ENCODE results near the gene ZNRF3. TPM values are rescaled to one million over a fixed set of nuclear protein-coding genes. Genes with fewer than 3 reads are reported as not detected.

The ZNRF3 gene
- total and polyA plus RNA-seq, 7 donors = 2.2 to 8.5 (median 4.9) TPM

DNA sequence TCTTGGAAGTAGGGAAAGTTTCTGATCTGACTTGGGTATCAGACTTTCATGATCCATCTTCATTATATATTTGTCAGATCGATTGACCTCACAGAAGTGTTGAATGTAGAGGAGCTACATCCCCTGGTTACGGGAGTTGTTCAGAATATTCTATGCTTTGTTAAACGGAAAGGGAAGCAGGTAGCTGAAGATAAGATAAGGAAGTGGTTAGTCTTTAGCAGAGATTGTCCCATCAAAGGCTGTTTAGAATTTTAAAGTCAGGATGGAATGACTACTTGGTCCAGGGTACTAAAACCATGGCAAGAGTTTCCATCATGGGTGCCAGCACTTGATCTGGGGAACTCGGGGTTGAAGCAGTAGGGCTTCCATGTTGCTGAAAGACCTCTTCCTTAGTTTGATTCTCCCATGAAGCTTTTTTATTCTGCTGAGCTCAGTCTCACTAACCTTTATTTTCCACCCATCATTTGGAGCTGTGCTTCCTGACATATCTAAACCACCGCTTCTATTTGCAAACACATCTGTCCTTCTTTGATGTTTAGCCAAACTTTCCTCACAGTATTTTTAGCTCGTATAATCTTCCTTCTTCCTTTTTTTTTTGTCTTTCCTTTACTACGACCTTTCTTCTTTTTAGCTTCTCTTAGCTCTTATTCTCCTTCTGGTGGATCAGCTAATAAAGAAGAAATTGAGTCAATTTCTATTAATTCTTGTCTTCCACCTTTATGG is 182.3 kb downstream of the ZNRF3 start:
- Histone ChIP-seq H3K4me3 (no peak overlapping the region), H3K9me3 (no peaks in the 10 kb centered on the region), H3K4me1 (peaks cover 38% of the 10 kb centered on the region), H3K27me3 (ENCODE audit: insufficient read depth in 3 of 3, low read length in 2 of 3) (no peaks in the 10 kb centered on the region), H3K36me3 (ENCODE audit: insufficient read depth in 1 of 2, low read depth in 1 of 2) (no peaks in the 10 kb centered on the region), H3K27ac (no peak overlapping the region)
- TF ChIP-seq, protein P1, sequence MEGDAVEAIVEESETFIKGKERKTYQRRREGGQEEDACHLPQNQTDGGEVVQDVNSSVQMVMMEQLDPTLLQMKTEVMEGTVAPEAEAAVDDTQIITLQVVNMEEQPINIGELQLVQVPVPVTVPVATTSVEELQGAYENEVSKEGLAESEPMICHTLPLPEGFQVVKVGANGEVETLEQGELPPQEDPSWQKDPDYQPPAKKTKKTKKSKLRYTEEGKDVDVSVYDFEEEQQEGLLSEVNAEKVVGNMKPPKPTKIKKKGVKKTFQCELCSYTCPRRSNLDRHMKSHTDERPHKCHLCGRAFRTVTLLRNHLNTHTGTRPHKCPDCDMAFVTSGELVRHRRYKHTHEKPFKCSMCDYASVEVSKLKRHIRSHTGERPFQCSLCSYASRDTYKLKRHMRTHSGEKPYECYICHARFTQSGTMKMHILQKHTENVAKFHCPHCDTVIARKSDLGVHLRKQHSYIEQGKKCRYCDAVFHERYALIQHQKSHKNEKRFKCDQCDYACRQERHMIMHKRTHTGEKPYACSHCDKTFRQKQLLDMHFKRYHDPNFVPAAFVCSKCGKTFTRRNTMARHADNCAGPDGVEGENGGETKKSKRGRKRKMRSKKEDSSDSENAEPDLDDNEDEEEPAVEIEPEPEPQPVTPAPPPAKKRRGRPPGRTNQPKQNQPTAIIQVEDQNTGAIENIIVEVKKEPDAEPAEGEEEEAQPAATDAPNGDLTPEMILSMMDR (IDR thresholded peaks at IDR 0.05) = no peak
- intact Hi-C loops (cut with DNase I) = loop anchor here in 1 of 2 donors (10.0 kb wide), 1 partner anchor 179 kb away; no protein-coding TSS in a partner anchor
- WGBS, 3 donors = 33 to 43% (median 39%) methylated on average over 7 of the region's 7 CpGs
- ATAC-seq (no peak), DNase-seq (no peak)

- TF ChIP-seq, protein P1 (IDR thresholded peaks at IDR 0.05) = no peak
- no peaks in the 10 kb centered on the region for H3K27me3 ChIP-seq (ENCODE audit: insufficient read depth in 3 of 3, low read length in 2 of 3)
- DNase-seq = no peak
- H3K36me3 ChIP-seq (ENCODE audit: insufficient read depth in 1 of 2, low read depth in 1 of 2) = no peaks in the 10 kb centered on the region
- WGBS, 3 donors = 33 to 49% (median 41%) methylated on average over 4 of the region's 4 CpGs
- no peaks in the 10 kb centered on the region for H3K9me3 ChIP-seq
- intact Hi-C loops (cut with DNase I) = loop anchor here in 1 of 2 donors (10.0 kb wide), 1 partner anchor 175 kb away; no protein-coding TSS in a partner anchor
- peak in 3 of 4 donors; percentile 22 to 62 (median 37) for ATAC-seq
- peaks cover 40% of the 10 kb centered on the region for H3K4me1 ChIP-seq
- peak overlapping the region; percentile 53 for H3K27ac ChIP-seq
- no peak overlapping the region for H3K4me3 ChIP-seq
These were observed 186.1 kb downstream of the ZNRF3 start for GRCh38 chr22:29069463-29069862.

GRCh38 chr22:29070490-29070889 is 187.1 kb downstream of the ZNRF3 start:
- intact Hi-C loops (cut with DNase I) = loop anchor here in 1 of 2 donors (5.0 kb wide), 1 partner anchor 72 kb away; no protein-coding TSS in a partner anchor
- peaks cover 44% of the 10 kb centered on the region for H3K4me1 ChIP-seq
- H3K27me3 ChIP-seq (ENCODE audit: insufficient read depth in 3 of 3, low read length in 2 of 3) = no peaks in the 10 kb centered on the region
- no peaks in the 10 kb centered on the region for H3K9me3 ChIP-seq
- 98 to 100% (median 98%) methylated on average over 4 of the region's 4 CpGs for WGBS, 3 donors
- DNase-seq = no peak
- TF ChIP-seq, protein P1 (IDR thresholded peaks at IDR 0.05) = no peak
- no peaks in the 10 kb centered on the region for H3K36me3 ChIP-seq (ENCODE audit: insufficient read depth in 1 of 2, low read depth in 1 of 2)
- no peak for ATAC-seq
- H3K4me3 ChIP-seq = no peak overlapping the region
- H3K27ac ChIP-seq = peak overlapping the region; percentile 53

- TF ChIP-seq, protein P1 (IDR thresholded peaks at IDR 0.05) = no peak
- H3K9me3 ChIP-seq = no peaks in the 10 kb centered on the region
- DNase-seq = peak in 1 of 2 donors; percentile 49
These were observed 188.1 kb downstream of the ZNRF3 start for GRCh38 chr22:29071261-29072045.

More at GRCh38 chr22:29071261-29072045, 188.1 kb downstream of the ZNRF3 start:
- peak overlapping the region; percentile 81 for H3K4me3 ChIP-seq
- H3K4me1 ChIP-seq = peaks cover 37% of the 10 kb centered on the region
- H3K27ac ChIP-seq = no peak overlapping the region
- intact Hi-C loops (cut with DNase I) = loop anchor here in 1 of 2 donors (5.0 kb wide), 1 partner anchor 71 kb away; no protein-coding TSS in a partner anchor
- no peaks in the 10 kb centered on the region for H3K36me3 ChIP-seq (ENCODE audit: insufficient read depth in 1 of 2, low read depth in 1 of 2)
- ATAC-seq = peak in 1 of 4 donors; percentile 23
- no peaks in the 10 kb centered on the region for H3K27me3 ChIP-seq (ENCODE audit: insufficient read depth in 3 of 3, low read length in 2 of 3)
- WGBS, 3 donors = 35 to 45% (median 36%) methylated on average over 41 to 60 of the region's 60 CpGs
